ENCODE data around the gene EBP. TPM values are rescaled to one million over a fixed set of nuclear protein-coding genes. Genes with fewer than 3 reads are reported as not detected.
A peak's percentile ranks its signal among the peaks of the same experiment; 100 is the strongest.

The EBP gene
- total and polyA plus RNA-seq, 2 of the 8 experiments (the other 6 are each of a cell fraction or from before 2014, with no cell fraction given): 143 to 286 TPM

DNA sequence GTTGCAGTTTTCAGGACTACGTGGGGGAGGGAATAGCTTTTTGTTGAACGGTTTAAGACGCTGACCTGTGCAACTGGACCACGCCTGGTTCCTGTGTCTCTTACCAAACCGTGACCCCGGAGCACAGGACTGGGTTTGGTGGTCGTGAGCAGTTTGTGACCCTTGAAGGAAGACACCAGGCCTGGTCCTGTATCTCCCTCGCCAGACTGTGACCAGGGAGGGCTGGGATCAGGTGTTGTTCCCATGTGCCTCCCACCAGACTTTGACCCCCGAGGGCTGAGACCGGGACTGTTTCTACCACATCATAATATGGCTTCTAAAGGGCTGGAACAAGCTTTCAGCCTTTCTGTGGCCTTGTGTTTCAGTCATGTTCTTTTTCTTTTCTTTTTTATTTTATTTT lies 683 bp downstream of the EBP start:
- Histone ChIP-seq H3K4ac (replicated peaks; ENCODE audit: insufficient read length, low read depth, low read length) (peak overlapping the region; percentile 32), H3K27ac (ENCODE audit: low read depth, low read length) (peak overlapping the region; percentile 79), H3K9ac (replicated peaks in 1 of 4; ENCODE audit: extremely low read depth in 1 of 4, low read depth in 3 of 4, low read length in 3 of 4) (peak overlapping the region; percentile 37 to 82 (median 72); a peak in 6 of 7 replicates), H2BK12ac (ENCODE audit: low read depth, low read length) (no peak overlapping the region), H2BK15ac (ENCODE audit: low read length) (no peak overlapping the region), H3K56ac (replicated peaks; ENCODE audit: insufficient read length, low read depth, low read length) (peak overlapping the region; percentile 39), H3K4me2 (ENCODE audit: insufficient read depth in 1 of 2, low read depth in 2 of 2, low read length in 2 of 2) (peak overlapping the region; percentile 58 to 84), H2BK5ac (ENCODE audit: low read depth, low read length) (no peak overlapping the region; the same call in 1 of the 2 replicates), H3K9me3 (ENCODE audit: insufficient read depth in 2 of 2, low read depth in 1 of 2, low read length in 1 of 2) (no peaks in the 10 kb centered on the region), H3K4me3 (ENCODE audit: extremely low read depth in 1 of 4, insufficient read depth in 2 of 4, low read depth in 3 of 4, low read length in 4 of 4) (peak overlapping the region; percentile 70 to 83 (median 74)), H4K91ac (replicated peaks; ENCODE audit: insufficient read length, low read length) (no peak overlapping the region), H2BK120ac (replicated peaks; ENCODE audit: low read depth, low read length) (peak overlapping the region; percentile 72), H2AK5ac (ENCODE audit: low read depth, low read length) (no peak overlapping the region; the same call in 1 of the 2 replicates), H3K23me2 (ENCODE audit: low read depth, low read length) (peaks cover 2% of the 10 kb centered on the region; the same call in 1 of the 2 replicates), H3K79me1 (ENCODE audit: low read depth, low read length) (no peaks in the 10 kb centered on the region), H3K18ac (ENCODE audit: extremely low read depth, low read length) (peak overlapping the region; percentile 78; the same call in 1 of the 2 replicates), H3K36me3 (ENCODE audit: control insufficient read depth in 2 of 4, insufficient read depth in 4 of 4, low read length in 3 of 4) (peaks cover 3 to 26% (median 15%) of the 10 kb centered on the region in 4 experiments), H3K79me2 (ENCODE audit: control insufficient read depth in 1 of 2, insufficient read depth in 2 of 2, low read length in 2 of 2) (peaks cover 0 to 9% of the 10 kb centered on the region in 2 experiments; a peak in 2 of 4 replicates), H2BK20ac (ENCODE audit: low read length) (no peak overlapping the region), H3K14ac (ENCODE audit: insufficient read length) (no peak overlapping the region), H3K27me3 (replicated peaks in 1 of 4; ENCODE audit: control insufficient read depth in 3 of 4, extremely low read depth in 1 of 4, insufficient read depth in 3 of 4, low read length in 3 of 4) (no peaks in the 10 kb centered on the region), H4K20me1 (replicated peaks in 1 of 2; ENCODE audit: control insufficient read depth in 1 of 2, insufficient read depth in 2 of 2, low read length in 2 of 2) (no peaks in the 10 kb centered on the region), H4K5ac (ENCODE audit: insufficient read length, low read depth, low read length) (peak overlapping the region; percentile 66), H3K4me1 (replicated peaks in 1 of 4; ENCODE audit: control insufficient read depth in 3 of 4, insufficient read depth in 4 of 4, low read length in 3 of 4) (peaks cover 0 to 5% (median 0%) of the 10 kb centered on the region in 4 experiments; a peak in 1 of 7 replicates), H3K23ac (ENCODE audit: insufficient read length) (no peak overlapping the region), H4K8ac (ENCODE audit: extremely low read depth, insufficient read depth, low read length) (no peak overlapping the region), H2AFZ (ENCODE audit: low read length) (no peak overlapping the region)
- FAIRE-seq (no peak), DNase-seq (ENCODE audit: low read depth in 1 of 2, low spot score in 2 of 2) (no peak)
- CTCF ChIA-PET (ENCODE audit: partially characterized antibody): no interaction called here
- 18% methylated on average over 10 of the region's 10 CpGs; no CpG with 5 or more reads in 1 of the 2 experiments for WGBS, 2 experiments (ENCODE audit: extremely low coverage in 1 of 2, insufficient coverage in 1 of 2, insufficient read length in 1 of 2, insufficient replicate concordance in 2 of 2, low coverage in 1 of 2, low lambda C conversion rate in 2 of 2, missing lambda C conversion rate in 1 of 2)
- POLR2A ChIA-PET (ENCODE audit: partially characterized antibody): interaction anchor here (0.8 to 1.4 kb wide), 5 partner anchors 9 to 65 kb away, joined by 3 to 5 read pairs (median 3); partner anchors contain the start of gene RBM3
